ENCODE measurements around the gene PPP2R3A.

- no peak for TF ChIP-seq CTCF (IDR thresholded peaks at IDR 0.05)
- TF ChIP-seq POLR2A (IDR thresholded peaks at IDR 0.05) = no peak
- TF ChIP-seq EP300 (IDR thresholded peaks at IDR 0.05) = no peak
Measured at GRCh38 chr3:135990903-135991302, 25.4 kb downstream of the PPP2R3A start.

Measured in ovary (tissue), 3 donors.